Esophagus (tissue), 2 donors: ENCODE results near the gene FLNB. TPM values are rescaled to one million over a fixed set of nuclear protein-coding genes. Genes with fewer than 3 reads are reported as not detected.
A peak's percentile ranks its signal among the peaks of the same experiment; 100 is the strongest.

Experiments
- H3K27ac ChIP-seq, 2 donors: one replicate each; pipeline ENCODE4 v1.5.1; 2013; ENCODE audit warnings: low read depth in 2 of 2, mild to moderate bottlenecking in 2 of 2, inconsistent platforms in 1 of 2, low read length in 1 of 2, moderate library complexity in 1 of 2
- H3K27me3 ChIP-seq, 2 donors: one replicate each; pipeline ENCODE4 v1.6.1; 2013; ENCODE audit warnings: low read length in 2 of 2, control low read depth in 1 of 2, mild to moderate bottlenecking in 1 of 2; ENCODE audit not compliant: insufficient read depth in 2 of 2, control insufficient read depth in 1 of 2
- H3K36me3 ChIP-seq, 2 donors: one replicate each; pipeline ENCODE4 v1.6.1; 2013; ENCODE audit warnings: low read length in 1 of 2; ENCODE audit not compliant: control insufficient read depth in 2 of 2, insufficient read depth in 2 of 2
- H3K4me1 ChIP-seq, 2 donors: one replicate each; pipeline ENCODE4 v1.6.1; 2013; ENCODE audit warnings: low read length in 1 of 2; ENCODE audit not compliant: control insufficient read depth in 2 of 2, insufficient read depth in 2 of 2
- H3K4me3 ChIP-seq, 2 donors: one replicate each; pipeline ENCODE4 v1.5.1; 2013; ENCODE audit warnings: low read length in 2 of 2, mild to moderate bottlenecking in 2 of 2, low read depth in 1 of 2, moderate library complexity in 1 of 2
- H3K9me3 ChIP-seq, 2 donors: one replicate each; pipeline ENCODE4 v1.6.1; 2013; ENCODE audit warnings: mild to moderate bottlenecking in 2 of 2, low read depth in 1 of 2, low read length in 1 of 2, moderate library complexity in 1 of 2; ENCODE audit not compliant: control insufficient read depth in 2 of 2, insufficient read depth in 1 of 2
- WGBS, 2 donors: extraction: QIAGEN DNeasy Blood & Tissue Kit; methylation state at CpG; one replicate each; pipeline ENCODE4 v1.1.7; 2013; 5-methylcytosine and 5-hydroxymethylcytosine counted together
- polyA plus RNA-seq, 2 donors: library from polyadenylated mRNA; stranded (reverse); fragments of 200-250 nt; gene quantifications; one replicate each; pipeline ENCODE4 v1.2.3, GENCODE V29; 2013
- donor health status: healthy with polysubstance abuse.
- donor health status: Bipolar disorder and iron deficiency.

The FLNB gene
- polyA plus RNA-seq, 2 donors: 50.8 to 52.5 TPM

DNA sequence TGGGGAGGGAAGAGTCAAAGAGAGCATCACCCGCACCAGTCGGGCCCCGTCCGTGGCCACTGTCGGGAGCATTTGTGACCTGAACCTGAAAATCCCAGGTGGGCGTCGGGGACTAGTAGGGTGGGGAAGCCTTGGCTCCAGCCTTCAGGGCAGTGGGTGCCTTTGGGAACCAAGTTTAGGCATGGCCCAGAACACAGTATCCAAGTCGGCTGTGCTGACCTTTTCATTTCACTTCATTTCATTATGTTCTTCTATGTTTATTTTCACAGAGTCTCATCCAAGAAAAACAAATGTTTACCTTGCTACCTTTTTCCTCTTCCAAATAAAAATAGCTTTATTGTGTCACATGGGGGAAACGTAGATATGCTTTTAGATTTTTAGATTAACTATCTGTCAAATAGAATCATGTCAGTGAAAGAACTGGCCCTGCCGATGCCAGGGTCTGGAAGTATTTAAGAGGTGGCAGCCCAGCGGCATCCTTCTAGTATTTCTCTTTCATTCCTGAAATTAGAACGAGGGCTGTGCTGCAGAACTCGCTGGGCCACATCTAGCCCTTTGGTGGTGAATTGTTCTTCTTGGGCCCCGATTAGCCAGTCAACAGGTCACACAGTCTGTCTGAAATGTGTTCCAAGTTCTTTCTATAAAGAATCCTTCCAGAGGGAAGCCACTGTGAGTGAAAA, 142.0 kb downstream of the FLNB start:
- Histone ChIP-seq H3K4me1 (peaks cover 0 to 2% of the 10 kb centered on the region in 2 donors), H3K27me3 (no peaks in the 10 kb centered on the region), H3K4me3 (no peak overlapping the region), H3K9me3 (no peaks in the 10 kb centered on the region), H3K27ac (peak overlapping the region in 1 of 2 donors; percentile 47), H3K36me3 (peaks cover 22 to 54% of the 10 kb centered on the region in 2 donors)
- WGBS, 2 donors: 86 to 89% methylated on average over 14 of the region's 14 CpGs

DNA sequence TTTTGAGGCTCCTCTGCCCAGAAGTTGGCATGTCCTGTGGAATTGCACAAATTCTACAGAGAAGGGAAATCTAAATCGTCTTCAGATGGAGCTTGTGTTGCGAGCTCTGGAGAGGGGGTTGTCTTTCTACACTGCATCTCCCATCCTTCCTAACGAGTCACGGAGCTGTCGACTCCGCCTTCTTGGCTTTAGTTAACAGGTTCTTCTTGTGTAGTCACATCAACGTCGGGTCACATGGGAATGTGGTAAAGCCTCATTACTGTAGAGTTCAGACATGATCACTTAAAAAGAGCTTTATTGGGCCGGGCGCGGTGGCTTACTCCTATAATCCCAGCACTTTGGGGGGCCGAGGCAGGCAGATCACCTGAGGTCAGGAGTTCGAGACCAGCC, 142.6 kb downstream of the FLNB start:
- H3K4me3 ChIP-seq: no peak overlapping the region
- H3K9me3 ChIP-seq: no peaks in the 10 kb centered on the region
- no peaks in the 10 kb centered on the region for H3K27me3 ChIP-seq
- WGBS, 2 donors: 76 to 89% methylated on average over 13 of the region's 13 CpGs
- peaks cover 22 to 55% of the 10 kb centered on the region in 2 donors for H3K36me3 ChIP-seq
- H3K4me1 ChIP-seq: peaks cover 0 to 2% of the 10 kb centered on the region in 2 donors
- no peak overlapping the region for H3K27ac ChIP-seq

- Histone ChIP-seq H3K36me3 (peaks cover 19 to 52% of the 10 kb centered on the region in 2 donors), H3K27ac (no peak overlapping the region), H3K4me3 (no peak overlapping the region), H3K27me3 (no peaks in the 10 kb centered on the region), H3K4me1 (peaks cover 0 to 2% of the 10 kb centered on the region in 2 donors), H3K9me3 (no peaks in the 10 kb centered on the region)
- WGBS, 2 donors: 80 to 86% methylated on average over 3 of the region's 3 CpGs
Measured at GRCh38 chr3:58151637-58152036, 143.4 kb downstream of the FLNB start.

- H3K27ac ChIP-seq: no peak overlapping the region
- H3K36me3 ChIP-seq: peaks cover 12 to 48% of the 10 kb centered on the region in 2 donors
- no peaks in the 10 kb centered on the region for H3K9me3 ChIP-seq
- peaks cover 0 to 2% of the 10 kb centered on the region in 2 donors for H3K4me1 ChIP-seq
- 96% methylated on average over 17 of the region's 17 CpGs for WGBS, 2 donors
- H3K27me3 ChIP-seq: no peaks in the 10 kb centered on the region
- no peak overlapping the region for H3K4me3 ChIP-seq
Measured at GRCh38 chr3:58152225-58153015, 144.2 kb downstream of the FLNB start.

GRCh38 chr3:58153371-58153770, 145.1 kb downstream of the FLNB start:
- H3K4me3 ChIP-seq: no peak overlapping the region
- H3K4me1 ChIP-seq: peaks cover 0 to 2% of the 10 kb centered on the region in 2 donors
- no peaks in the 10 kb centered on the region for H3K9me3 ChIP-seq
- no peak overlapping the region for H3K27ac ChIP-seq
- 96% methylated on average over 16 of the region's 16 CpGs for WGBS, 2 donors
- H3K36me3 ChIP-seq: peaks cover 10 to 41% of the 10 kb centered on the region in 2 donors
- no peaks in the 10 kb centered on the region for H3K27me3 ChIP-seq

DNA sequence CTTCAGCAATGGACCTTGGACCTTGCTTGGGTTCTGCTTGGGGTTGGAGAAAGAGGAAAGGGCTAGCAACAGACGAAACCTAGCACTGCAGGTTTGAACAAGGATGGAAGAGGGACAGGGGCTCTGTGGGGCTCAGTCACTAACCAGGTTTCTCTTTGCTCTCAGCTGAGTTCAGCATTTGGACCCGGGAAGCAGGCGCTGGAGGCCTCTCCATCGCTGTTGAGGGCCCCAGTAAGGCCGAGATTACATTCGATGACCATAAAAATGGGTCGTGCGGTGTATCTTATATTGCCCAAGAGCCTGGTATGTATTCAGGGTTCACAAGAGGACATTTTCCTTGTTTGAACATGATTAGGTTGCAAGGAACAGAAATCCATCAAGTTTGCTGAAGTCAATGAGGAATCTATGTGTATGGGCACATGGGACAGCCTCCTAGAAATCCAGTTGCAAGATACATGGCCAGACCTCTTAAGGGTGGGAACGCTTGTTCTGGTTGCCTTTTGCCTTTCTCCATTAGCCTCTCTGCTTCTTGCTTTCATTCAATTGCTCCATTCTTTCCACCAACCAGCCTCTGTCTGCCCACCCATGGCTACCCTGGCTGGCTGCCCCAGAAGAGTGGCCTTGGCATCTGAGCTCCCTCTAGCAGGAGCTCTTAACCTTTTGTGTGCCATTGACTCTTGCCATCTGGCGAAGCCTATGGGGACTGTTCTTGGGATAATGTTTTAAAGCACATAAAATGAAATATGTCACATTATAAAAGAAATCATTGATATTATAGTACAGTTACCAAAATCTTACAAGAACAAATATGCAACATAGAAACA, 146.6 kb downstream of the FLNB start:
- H3K36me3 ChIP-seq: peaks cover 8 to 32% of the 10 kb centered on the region in 2 donors
- H3K27me3 ChIP-seq: no peaks in the 10 kb centered on the region
- 81 to 95% methylated on average over 10 of the region's 10 CpGs for WGBS, 2 donors
- H3K4me1 ChIP-seq: peaks cover 0 to 2% of the 10 kb centered on the region in 2 donors
- no peaks in the 10 kb centered on the region for H3K9me3 ChIP-seq
- H3K27ac ChIP-seq: no peak overlapping the region
- no peak overlapping the region for H3K4me3 ChIP-seq

- Histone ChIP-seq H3K4me3 (no peak overlapping the region), H3K4me1 (peaks cover 0 to 2% of the 10 kb centered on the region in 2 donors), H3K9me3 (no peaks in the 10 kb centered on the region), H3K36me3 (peaks cover 8 to 32% of the 10 kb centered on the region in 2 donors), H3K27me3 (no peaks in the 10 kb centered on the region), H3K27ac (no peak overlapping the region)
- 95% methylated on average over 10 of the region's 10 CpGs for WGBS, 2 donors
Measured at GRCh38 chr3:58155838-58156237, 147.6 kb downstream of the FLNB start.

GRCh38 chr3:58157700-58158099, 149.5 kb downstream of the FLNB start:
- peaks cover 8 to 33% of the 10 kb centered on the region in 2 donors for H3K36me3 ChIP-seq
- H3K4me3 ChIP-seq: no peak overlapping the region
- no peaks in the 10 kb centered on the region for H3K27me3 ChIP-seq
- peaks cover 0 to 2% of the 10 kb centered on the region in 2 donors for H3K4me1 ChIP-seq
- H3K9me3 ChIP-seq: no peaks in the 10 kb centered on the region
- WGBS, 2 donors: 86 to 88% methylated on average over 11 of the region's 11 CpGs
- no peak overlapping the region for H3K27ac ChIP-seq

- Histone ChIP-seq H3K4me3 (no peak overlapping the region), H3K9me3 (no peaks in the 10 kb centered on the region), H3K36me3 (peaks cover 8 to 34% of the 10 kb centered on the region in 2 donors), H3K27ac (no peak overlapping the region), H3K27me3 (no peaks in the 10 kb centered on the region), H3K4me1 (peaks cover 0 to 2% of the 10 kb centered on the region in 2 donors)
- WGBS, 2 donors: 91% methylated on average over 7 of the region's 7 CpGs
Measured at GRCh38 chr3:58158442-58159153, 150.4 kb downstream of the FLNB start.
